Osteoblast (primary cell): ENCODE data around the gene ATOH8. TPM values are rescaled to one million over a fixed set of nuclear protein-coding genes. Genes with fewer than 3 reads are reported as not detected.
A peak's percentile ranks its signal among the peaks of the same experiment; 100 is the strongest.

Experiments used
- DNase-seq: peaks from one replicate; pipeline ENCODE4 v3.0.0; 2011; ENCODE audit warnings: low spot score, mixed read lengths; ENCODE audit not compliant: insufficient read length; ENCODE audit errors: missing footprints
- H2AFZ ChIP-seq: 2 replicates; pipeline ENCODE4 v1.6.0; 2011; ENCODE audit warnings: mild to moderate bottlenecking, low read length
- H3K27ac ChIP-seq: 2 replicates; pipeline ENCODE4 v1.5.1; 2011; ENCODE audit warnings: mild to moderate bottlenecking, low read depth, low read length, moderate library complexity
- H3K27me3 ChIP-seq: 2 replicates; pipeline ENCODE4 v1.6.0; 2012; ENCODE audit warnings: mild to moderate bottlenecking, control low read depth, inconsistent platforms, low read length, moderate library complexity; ENCODE audit not compliant: insufficient read depth
- H3K36me3 ChIP-seq: 2 replicates; pipeline ENCODE4 v1.5.1; 2011; ENCODE audit warnings: mild to moderate bottlenecking, low read length, control low read depth, moderate library complexity; ENCODE audit not compliant: insufficient read depth
- H3K4me1 ChIP-seq: 2 replicates; pipeline ENCODE4 v1.5.1; 2011; ENCODE audit warnings: mild to moderate bottlenecking, low read length, control low read depth, moderate library complexity; ENCODE audit not compliant: insufficient read depth
- H3K4me2 ChIP-seq: 2 replicates; pipeline ENCODE4 v1.6.0; 2011; ENCODE audit warnings: mild to moderate bottlenecking, low read length; ENCODE audit not compliant: insufficient read depth
- H3K4me3 ChIP-seq: fragments of 200-600 bp; sonication (generic); 3 replicates; pipeline ENCODE4 v1.5.1; 2012; ENCODE audit warnings: mild to moderate bottlenecking, low read length, inconsistent platforms; ENCODE audit not compliant: insufficient read depth
- H3K79me2 ChIP-seq: 2 replicates; pipeline ENCODE4 v1.6.0; 2012; ENCODE audit warnings: mild to moderate bottlenecking, low read length, control low read depth, inconsistent platforms; ENCODE audit not compliant: insufficient read depth
- H3K9me3 ChIP-seq: 2 replicates; pipeline ENCODE4 v1.5.1; 2011; ENCODE audit warnings: low read depth, low read length, control low read depth
- H4K20me1 ChIP-seq: 2 replicates; pipeline ENCODE4 v1.6.0; 2012; ENCODE audit warnings: mild to moderate bottlenecking, low read length, control low read depth; ENCODE audit not compliant: insufficient read depth
- total RNA-seq: library from RNA; depleted of rRNA; stranded (reverse); fragments of >200 nt; gene quantifications from 2 replicates; pipeline ENCODE4 v1.2.3, GENCODE V29; 2012
- TF ChIP-seq, protein P1 (sequence below): IDR thresholded peaks from 2 replicates; pipeline ENCODE4 v1.5.1; 2011; ENCODE audit warnings: mild to moderate bottlenecking, low read depth, low read length, moderate library complexity; ENCODE audit errors: extremely low read depth

The ATOH8 gene
- total RNA-seq, 1 donor = 35.1 TPM

DNA sequence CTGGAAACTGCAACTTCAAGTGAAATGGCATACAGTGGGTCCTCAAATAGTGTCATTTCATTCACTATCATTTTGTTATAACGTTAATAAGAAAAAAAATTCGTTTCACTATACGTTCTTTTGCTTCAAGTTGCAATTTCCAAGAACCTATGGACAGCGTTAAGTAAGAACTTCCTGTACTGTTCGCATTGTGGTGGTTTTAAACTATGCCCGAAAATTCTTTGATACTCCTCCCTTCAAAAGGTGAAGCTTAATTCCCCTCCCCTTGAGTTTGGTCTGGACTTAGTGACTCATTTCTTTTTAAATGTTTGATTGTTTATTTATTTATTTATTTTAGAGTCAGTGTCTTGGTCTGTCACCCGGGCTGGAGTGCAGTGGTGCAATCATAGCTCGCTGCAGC is 39.0 kb upstream of the ATOH8 start:
- Histone ChIP-seq H3K4me1 (peaks cover 17% of the 10 kb centered on the region), H3K4me2 (no peak overlapping the region), H3K9me3 (no peaks in the 10 kb centered on the region), H4K20me1 (no peaks in the 10 kb centered on the region), H3K4me3 (no peak overlapping the region), H3K36me3 (no peaks in the 10 kb centered on the region), H3K27ac (no peak overlapping the region), H2AFZ (no peak overlapping the region), H3K27me3 (peaks cover 8% of the 10 kb centered on the region), H3K79me2 (no peaks in the 10 kb centered on the region)
- no peak for DNase-seq
- TF ChIP-seq, protein P1, sequence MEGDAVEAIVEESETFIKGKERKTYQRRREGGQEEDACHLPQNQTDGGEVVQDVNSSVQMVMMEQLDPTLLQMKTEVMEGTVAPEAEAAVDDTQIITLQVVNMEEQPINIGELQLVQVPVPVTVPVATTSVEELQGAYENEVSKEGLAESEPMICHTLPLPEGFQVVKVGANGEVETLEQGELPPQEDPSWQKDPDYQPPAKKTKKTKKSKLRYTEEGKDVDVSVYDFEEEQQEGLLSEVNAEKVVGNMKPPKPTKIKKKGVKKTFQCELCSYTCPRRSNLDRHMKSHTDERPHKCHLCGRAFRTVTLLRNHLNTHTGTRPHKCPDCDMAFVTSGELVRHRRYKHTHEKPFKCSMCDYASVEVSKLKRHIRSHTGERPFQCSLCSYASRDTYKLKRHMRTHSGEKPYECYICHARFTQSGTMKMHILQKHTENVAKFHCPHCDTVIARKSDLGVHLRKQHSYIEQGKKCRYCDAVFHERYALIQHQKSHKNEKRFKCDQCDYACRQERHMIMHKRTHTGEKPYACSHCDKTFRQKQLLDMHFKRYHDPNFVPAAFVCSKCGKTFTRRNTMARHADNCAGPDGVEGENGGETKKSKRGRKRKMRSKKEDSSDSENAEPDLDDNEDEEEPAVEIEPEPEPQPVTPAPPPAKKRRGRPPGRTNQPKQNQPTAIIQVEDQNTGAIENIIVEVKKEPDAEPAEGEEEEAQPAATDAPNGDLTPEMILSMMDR = no peak

DNA sequence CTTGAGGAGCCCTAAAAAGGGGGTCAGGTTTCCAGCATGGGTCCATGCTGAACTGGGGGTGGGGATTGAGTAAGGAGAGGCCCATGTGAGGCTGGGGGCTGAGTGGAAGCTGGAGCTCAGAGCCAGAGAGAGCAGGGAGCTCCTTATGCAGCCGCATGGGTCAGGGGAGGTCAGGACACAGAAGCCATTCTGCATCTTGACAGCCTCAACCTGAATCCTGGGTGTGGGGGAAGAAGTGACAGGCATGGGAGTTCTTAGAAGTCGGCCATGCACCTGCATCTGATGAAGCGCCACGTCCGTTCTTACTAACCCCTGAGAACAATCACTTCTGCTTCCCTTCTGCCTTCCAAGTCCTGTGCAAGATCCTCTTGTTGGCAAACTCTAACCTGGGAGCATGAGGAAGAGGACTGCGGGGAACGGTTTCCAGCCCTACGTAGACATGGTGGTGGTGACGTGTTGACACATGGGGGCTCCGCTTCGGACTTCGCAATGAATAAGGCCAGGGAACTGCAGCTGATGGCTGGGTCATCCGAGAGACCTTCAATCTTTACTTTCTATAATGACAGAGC is 37.4 kb upstream of the ATOH8 start:
- Histone ChIP-seq H4K20me1 (no peaks in the 10 kb centered on the region), H3K27ac (no peak overlapping the region), H3K4me1 (peaks cover 14% of the 10 kb centered on the region), H3K4me3 (no peak overlapping the region), H3K79me2 (no peaks in the 10 kb centered on the region), H3K4me2 (no peak overlapping the region), H3K27me3 (peaks cover 8% of the 10 kb centered on the region), H3K9me3 (no peaks in the 10 kb centered on the region), H2AFZ (no peak overlapping the region), H3K36me3 (no peaks in the 10 kb centered on the region)
- DNase-seq = no peak
- TF ChIP-seq, protein P1 = no peak

DNA sequence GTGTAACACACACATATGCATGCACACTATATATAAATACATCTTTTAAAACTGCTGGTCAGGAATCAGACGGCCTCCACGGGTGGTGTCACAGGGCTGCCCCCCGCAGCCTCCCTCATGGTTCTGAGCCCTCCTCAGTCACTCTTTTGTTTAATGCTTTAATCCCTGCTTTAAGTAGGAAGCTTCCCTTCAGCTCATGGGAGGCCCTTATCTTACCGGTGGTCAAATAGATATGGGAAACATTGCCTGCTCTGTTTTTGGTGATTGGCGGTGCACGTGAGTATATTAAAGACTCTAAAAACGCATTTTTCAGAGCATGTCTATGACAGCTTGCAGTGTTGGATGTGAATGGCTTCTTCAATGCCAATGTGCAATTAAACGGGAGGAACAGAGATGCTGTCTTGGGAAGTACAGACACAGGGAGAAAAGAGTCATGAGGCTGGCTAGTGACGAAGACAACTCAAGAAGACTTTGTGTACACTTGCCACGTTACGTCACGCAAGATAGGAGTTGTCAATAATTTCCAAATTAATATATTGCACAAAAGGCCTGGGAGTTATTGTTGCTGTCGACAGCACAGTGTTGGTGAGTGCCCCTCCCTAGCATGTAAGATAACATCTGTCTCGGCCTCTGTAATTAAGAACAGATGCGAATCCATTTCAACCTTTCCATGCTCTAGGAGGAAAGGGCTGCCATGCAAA is 36.3 kb upstream of the ATOH8 start:
- Histone ChIP-seq H2AFZ (no peak overlapping the region), H4K20me1 (no peaks in the 10 kb centered on the region), H3K36me3 (no peaks in the 10 kb centered on the region), H3K27me3 (peaks cover 8% of the 10 kb centered on the region), H3K4me2 (no peak overlapping the region), H3K9me3 (no peaks in the 10 kb centered on the region), H3K4me3 (no peak overlapping the region), H3K27ac (no peak overlapping the region), H3K4me1 (peaks cover 13% of the 10 kb centered on the region), H3K79me2 (no peaks in the 10 kb centered on the region)
- no peak for DNase-seq
- TF ChIP-seq, protein P1 = no peak

DNA sequence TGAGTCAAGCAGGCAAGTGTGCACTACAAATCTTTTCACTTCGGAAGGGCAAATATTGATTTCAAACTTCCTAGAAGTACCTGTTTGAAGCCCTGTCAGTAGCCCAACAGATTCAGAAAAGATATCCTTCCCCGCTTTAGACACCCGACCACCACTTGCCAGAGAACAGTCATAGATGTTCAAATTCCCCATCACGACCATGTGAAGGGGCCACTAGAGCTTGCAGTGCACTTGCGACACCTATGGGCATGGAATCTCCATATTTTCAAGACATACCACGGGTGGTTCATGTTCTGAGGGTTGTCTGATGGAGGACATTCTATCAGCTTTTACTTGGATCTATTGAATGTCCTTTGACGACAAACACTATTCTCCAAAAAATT is 35.8 kb upstream of the ATOH8 start:
- Histone ChIP-seq H3K36me3 (no peaks in the 10 kb centered on the region), H3K4me3 (no peak overlapping the region), H3K9me3 (no peaks in the 10 kb centered on the region), H3K4me2 (no peak overlapping the region), H3K4me1 (peaks cover 8% of the 10 kb centered on the region), H4K20me1 (no peaks in the 10 kb centered on the region), H3K27ac (no peak overlapping the region), H2AFZ (no peak overlapping the region), H3K27me3 (peaks cover 8% of the 10 kb centered on the region), H3K79me2 (no peaks in the 10 kb centered on the region)
- TF ChIP-seq, protein P1 = peak; percentile 11
- DNase-seq = no peak
